ENCODE data around the gene HAP1. TPM values are rescaled to one million over a fixed set of nuclear protein-coding genes. Genes with fewer than 3 reads are reported as not detected.

The HAP1 gene
- total and polyA plus RNA-seq, 2 experiments from 2014 or later, result 0.98 to 2.1 TPM

- peak; percentile 83 to 86 for DNase-seq (ENCODE audit: low read depth in 1 of 2, low spot score in 1 of 2)
- Histone ChIP-seq H3K4me1 (ENCODE audit: low read depth) (peaks cover 6% of the 10 kb centered on the region), H3K4me3 (no peak overlapping the region), H3K9me3 (ENCODE audit: low read depth) (no peaks in the 10 kb centered on the region), H3K36me3 (no peaks in the 10 kb centered on the region), H3K27me3 (peaks cover 46% of the 10 kb centered on the region), H3K27ac (no peak overlapping the region)
- peak; percentile 95 for TF ChIP-seq CTCF (IDR thresholded peaks at IDR 0.05; ENCODE audit: low read depth, low read length)
Measured at GRCh38 chr17:41738077-41738800, 3.8 kb upstream of the HAP1 start.

DNA sequence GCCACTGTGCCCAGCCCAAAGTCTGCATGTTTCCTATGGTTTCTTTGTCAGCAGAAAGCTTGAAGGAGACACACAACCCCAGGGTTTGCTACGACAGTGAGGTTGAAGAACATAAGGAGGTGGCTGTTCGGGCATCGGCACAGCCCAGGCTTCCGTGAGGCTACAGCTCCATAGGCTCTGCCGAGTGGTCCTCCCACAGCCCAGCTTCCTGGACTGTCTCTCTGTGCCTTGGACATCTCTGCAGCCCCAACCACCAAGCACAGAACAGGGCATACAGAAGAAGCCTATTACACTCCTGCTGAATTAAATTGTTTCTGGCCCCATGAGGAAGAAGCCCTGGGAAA is 3.2 kb upstream of the HAP1 start:
- H3K4me3 ChIP-seq, result no peak overlapping the region
- peaks cover 52% of the 10 kb centered on the region for H3K27me3 ChIP-seq
- H3K36me3 ChIP-seq, result no peaks in the 10 kb centered on the region
- DNase-seq (ENCODE audit: low read depth in 1 of 2, low spot score in 1 of 2), result no peak
- H3K9me3 ChIP-seq (ENCODE audit: low read depth), result no peaks in the 10 kb centered on the region
- peaks cover 6% of the 10 kb centered on the region for H3K4me1 ChIP-seq (ENCODE audit: low read depth)
- TF ChIP-seq CTCF (IDR thresholded peaks at IDR 0.05; ENCODE audit: low read depth, low read length), result no peak
- no peak overlapping the region for H3K27ac ChIP-seq

- H3K4me3 ChIP-seq, result no peak overlapping the region
- no peaks in the 10 kb centered on the region for H3K9me3 ChIP-seq (ENCODE audit: low read depth)
- DNase-seq (ENCODE audit: low read depth in 1 of 2, low spot score in 1 of 2), result no peak
- no peak overlapping the region for H3K27ac ChIP-seq
- peaks cover 57% of the 10 kb centered on the region for H3K27me3 ChIP-seq
- TF ChIP-seq CTCF (IDR thresholded peaks at IDR 0.05; ENCODE audit: low read depth, low read length), result no peak
- peaks cover 6% of the 10 kb centered on the region for H3K4me1 ChIP-seq (ENCODE audit: low read depth)
- no peaks in the 10 kb centered on the region for H3K36me3 ChIP-seq
Measured at GRCh38 chr17:41736983-41737679, 2.7 kb upstream of the HAP1 start.

DNA sequence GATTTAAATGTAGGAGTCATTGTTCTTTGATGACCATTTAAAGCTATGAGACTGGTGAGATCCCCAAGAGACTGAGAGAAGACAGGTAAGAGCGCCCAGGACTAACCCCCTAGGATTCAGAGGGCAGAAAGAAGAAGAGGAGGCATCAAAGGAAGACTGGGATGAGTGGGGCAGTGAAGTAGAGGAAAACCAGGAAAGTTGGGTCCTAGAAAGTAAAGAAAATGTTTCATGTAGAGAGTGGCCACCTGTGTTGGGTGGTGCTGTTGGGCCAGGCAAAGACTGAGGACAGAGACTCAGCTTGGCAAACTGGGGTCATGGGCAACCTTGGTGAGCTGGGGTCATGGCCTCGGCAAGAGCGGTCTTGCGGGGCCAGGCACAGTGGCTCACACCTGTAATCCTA is 1.3 kb upstream of the HAP1 start:
- H3K27me3 ChIP-seq, result peaks cover 70% of the 10 kb centered on the region
- H3K4me3 ChIP-seq, result no peak overlapping the region
- peaks cover 6% of the 10 kb centered on the region for H3K4me1 ChIP-seq (ENCODE audit: low read depth)
- no peaks in the 10 kb centered on the region for H3K36me3 ChIP-seq
- DNase-seq (ENCODE audit: low read depth in 1 of 2, low spot score in 1 of 2), result no peak
- no peak overlapping the region for H3K27ac ChIP-seq
- no peak for TF ChIP-seq CTCF (IDR thresholded peaks at IDR 0.05; ENCODE audit: low read depth, low read length)
- H3K9me3 ChIP-seq (ENCODE audit: low read depth), result no peaks in the 10 kb centered on the region

- peak in 1 of 2 donors; percentile 51 for DNase-seq (ENCODE audit: low read depth in 1 of 2, low spot score in 1 of 2)
- no peaks in the 10 kb centered on the region for H3K9me3 ChIP-seq (ENCODE audit: low read depth)
Measured at GRCh38 chr17:41734949-41735313, 488 bp upstream of the HAP1 start.

More at GRCh38 chr17:41734949-41735313, 488 bp upstream of the HAP1 start:
- H3K27ac ChIP-seq, result no peak overlapping the region
- H3K4me1 ChIP-seq (ENCODE audit: low read depth), result peaks cover 6% of the 10 kb centered on the region
- no peaks in the 10 kb centered on the region for H3K36me3 ChIP-seq
- H3K27me3 ChIP-seq, result peaks cover 70% of the 10 kb centered on the region
- TF ChIP-seq CTCF (IDR thresholded peaks at IDR 0.05; ENCODE audit: low read depth, low read length), result no peak
- peak overlapping the region; percentile 40 for H3K4me3 ChIP-seq
